HEK293T (cell line): ENCODE measurements around the gene CTAGE4.
"Not testable (repeated sequence)": the region's sequence is repeated elsewhere in the genome, so short reads cannot be mapped to it uniquely, and the experiment has no call there.

Experiments used
- ELF4 ChIP-seq: fragments of 450-650 bp; IDR thresholded peaks from 2 replicates; pipeline ENCODE4 v1.6.1; 2017; ENCODE audit warnings: antibody characterized with exemption
- FOXK2 ChIP-seq: fragments of 450-650 bp; IDR thresholded peaks from 2 replicates; pipeline ENCODE4 v1.6.1; 2016; ENCODE audit warnings: mild to moderate bottlenecking
- HDGF ChIP-seq: fragments of 450-650 bp; IDR thresholded peaks from 2 replicates; pipeline ENCODE4 v1.6.1; 2017; ENCODE audit warnings: antibody characterized with exemption, borderline replicate concordance
- NFRKB ChIP-seq: fragments of 450-650 bp; IDR thresholded peaks from 2 replicates; pipeline ENCODE4 v1.6.1; 2016; ENCODE audit warnings: mild to moderate bottlenecking, moderate library complexity
- PKNOX1 ChIP-seq: fragments of 450-650 bp; IDR thresholded peaks from 2 replicates; pipeline ENCODE4 v1.6.1; 2016
- SP1 ChIP-seq: fragments of 450-650 bp; IDR thresholded peaks from 2 replicates; pipeline ENCODE4 v1.6.1; 2017
- SUZ12 ChIP-seq: fragments of 450-650 bp; IDR thresholded peaks from 2 replicates; pipeline ENCODE4 v1.6.1; 2016; ENCODE audit warnings: mild to moderate bottlenecking
- TARDBP ChIP-seq: fragments of 450-650 bp; IDR thresholded peaks from 2 replicates; pipeline ENCODE4 v1.6.1; 2016

GRCh38 chr7:144218581-144218980 is 35.3 kb downstream of the CTAGE4 start:
- not testable (repeated sequence) for TF ChIP-seq SUZ12, PKNOX1, TARDBP, NFRKB, SP1, ELF4, HDGF, FOXK2
